K562 (cell line): ENCODE data around the gene LOXL3. TPM values are rescaled to one million over a fixed set of nuclear protein-coding genes. Genes with fewer than 3 reads are reported as not detected.

ENCODE experiments used
- CHD1 ChIP-seq: fragments of 200-600 bp; sonication (generic); IDR thresholded peaks from one replicate; pipeline ENCODE4 v1.6.1; 2012; ENCODE audit warnings: mild to moderate bottlenecking, moderate library complexity, low read length, inconsistent platforms
- NFRKB ChIP-seq: fragments of 450-650 bp; IDR thresholded peaks from 2 replicates; pipeline ENCODE4 v1.6.1; 2016; ENCODE audit warnings: low read depth
- OTX1 ChIP-seq: fragments of 450-650 bp; formaldehyde crosslinking; IDR thresholded peaks from 2 replicates; pipeline ENCODE4 v1.4.0; 2022; ENCODE audit warnings: mild to moderate bottlenecking
- SMAD4 ChIP-seq: fragments of 250-450 bp; sonication (Bioruptor Pico); conservative IDR thresholded peaks from 2 replicates; pipeline ENCODE4 v1.8.0; 2021; ENCODE audit warnings: inconsistent platforms, mild to moderate bottlenecking, moderate library complexity
- TSC22D4 ChIP-seq: fragments of 450-650 bp; IDR thresholded peaks from 2 replicates; pipeline ENCODE4 v1.6.1; 2016; ENCODE audit warnings: missing genetic modification characterization, missing biosample characterization, control low read depth
- ZFP1 ChIP-seq: fragments of 450-650 bp; formaldehyde crosslinking; IDR thresholded peaks from 2 replicates; pipeline ENCODE4 v1.4.0; 2020; ENCODE audit warnings: mild to moderate bottlenecking, mixed read lengths
- ZNF764 ChIP-seq: fragments of 250-450 bp; sonication (Bioruptor Pico); IDR thresholded peaks from 2 replicates; pipeline ENCODE4 v1.4.0; 2020; ENCODE audit warnings: low read depth, mild to moderate bottlenecking, moderate library complexity
- polyA plus RNA-seq, 8 experiments: library from polyadenylated mRNA; depleted of rRNA in 4 of 8; stranded (reverse) in 5 of 8; unstranded in 3 of 8; fragments of >200 nt; fragmentation: Nextera tagmentation in 2 of 8; fragmentation: Illumina TruSeq in 1 of 8; extraction: Ambion mirVana in 2 of 8; extraction: Trizol in 1 of 8; gene quantifications; 2 replicates each; pipeline versions ENCODE4 v1.2.1 to v1.2.3, GENCODE V29; 2011 to 2014; ENCODE audit warnings: inconsistent platforms in 1 of 8, missing spikeins in 1 of 8
- total RNA-seq, 7 experiments: library from RNA; depleted of rRNA in 6 of 7; stranded (reverse); fragments of >200 nt in 6 of 7; fragmentation: Illumina TruSeq in 2 of 7; extraction: Trizol in 2 of 7; gene quantifications; 2 replicates each; pipeline versions ENCODE4 v1.2.1 to v1.2.3, GENCODE V29; 2011 to 2021; ENCODE audit warnings: low replicate concordance in 1 of 7
- TF ChIP-seq, protein P1 (sequence below), 2 experiments: fragments of 450-650 bp in 1 of 2; sonication (generic) in 1 of 2; formaldehyde crosslinking in 1 of 2; IDR thresholded peaks; 2 replicates each; pipeline versions ENCODE4 v1.7.1 to v1.9.0; 2016 to 2022; ENCODE audit warnings: inconsistent platforms in 1 of 2, mild to moderate bottlenecking in 1 of 2, missing genetic modification reagents in 1 of 2
- TF ChIP-seq, protein P2 (sequence below): fragments of 450-650 bp; formaldehyde crosslinking; IDR thresholded peaks from 2 replicates; pipeline ENCODE4 v1.4.0; 2020; ENCODE audit warnings: mild to moderate bottlenecking
- TF ChIP-seq, protein P3 (sequence below): fragments of 250-450 bp; sonication (Bioruptor Pico); IDR thresholded peaks from 2 replicates; pipeline ENCODE4 v1.4.0; 2020; ENCODE audit warnings: borderline replicate concordance
- TF ChIP-seq, protein P4 (sequence below): fragments of 450-650 bp; IDR thresholded peaks from 2 replicates; pipeline ENCODE4 v1.7.0; 2016; ENCODE audit warnings: borderline replicate concordance
- TF ChIP-seq, protein P5 (sequence below): fragments of 250-450 bp; sonication (Bioruptor Pico); IDR thresholded peaks from 2 replicates; pipeline ENCODE4 v1.5.0; 2021

The LOXL3 gene
- total and polyA plus RNA-seq, 9 of the 15 experiments (the other 6 are each of a cell fraction or from before 2014, with no cell fraction given), result 0.22 to 0.99 (median 0.31) TPM

DNA sequence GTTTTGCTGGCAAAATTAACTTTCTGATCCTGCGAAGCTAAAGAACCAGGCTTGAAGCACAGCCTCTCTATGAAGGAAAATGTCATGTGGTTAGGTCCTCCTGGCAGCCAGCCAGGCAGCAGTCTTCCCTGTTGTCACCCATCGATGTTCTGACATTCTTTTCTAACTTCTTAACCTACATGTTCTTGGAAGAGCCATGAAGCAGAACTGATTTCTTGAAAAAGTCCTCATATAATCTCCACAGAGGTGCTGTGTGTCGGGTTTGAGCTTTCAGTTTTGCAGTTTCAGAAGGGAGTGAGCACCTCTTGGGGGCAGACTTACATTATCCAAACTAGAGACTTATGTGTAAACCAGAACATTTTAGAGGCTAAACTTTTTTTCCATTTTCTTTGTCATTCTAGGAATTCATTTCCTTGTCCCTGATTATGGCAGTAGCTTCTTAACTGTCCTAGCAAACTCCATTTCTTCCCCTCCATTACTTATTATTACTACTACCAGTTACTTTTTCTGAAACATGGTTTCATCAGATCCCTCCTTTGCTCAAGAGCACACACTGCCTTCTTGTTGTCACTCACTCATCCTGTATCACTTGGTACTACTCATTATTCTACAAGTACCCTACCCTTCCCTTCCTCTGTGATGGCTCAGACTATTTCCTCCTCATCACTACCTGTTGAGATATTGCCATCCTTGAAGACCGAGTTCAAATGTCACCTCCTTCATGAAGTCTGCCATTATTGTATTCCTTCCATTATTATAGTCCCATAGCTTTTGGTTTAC is 31.9 kb upstream of the LOXL3 start (continued):
- TF ChIP-seq, protein P1, sequence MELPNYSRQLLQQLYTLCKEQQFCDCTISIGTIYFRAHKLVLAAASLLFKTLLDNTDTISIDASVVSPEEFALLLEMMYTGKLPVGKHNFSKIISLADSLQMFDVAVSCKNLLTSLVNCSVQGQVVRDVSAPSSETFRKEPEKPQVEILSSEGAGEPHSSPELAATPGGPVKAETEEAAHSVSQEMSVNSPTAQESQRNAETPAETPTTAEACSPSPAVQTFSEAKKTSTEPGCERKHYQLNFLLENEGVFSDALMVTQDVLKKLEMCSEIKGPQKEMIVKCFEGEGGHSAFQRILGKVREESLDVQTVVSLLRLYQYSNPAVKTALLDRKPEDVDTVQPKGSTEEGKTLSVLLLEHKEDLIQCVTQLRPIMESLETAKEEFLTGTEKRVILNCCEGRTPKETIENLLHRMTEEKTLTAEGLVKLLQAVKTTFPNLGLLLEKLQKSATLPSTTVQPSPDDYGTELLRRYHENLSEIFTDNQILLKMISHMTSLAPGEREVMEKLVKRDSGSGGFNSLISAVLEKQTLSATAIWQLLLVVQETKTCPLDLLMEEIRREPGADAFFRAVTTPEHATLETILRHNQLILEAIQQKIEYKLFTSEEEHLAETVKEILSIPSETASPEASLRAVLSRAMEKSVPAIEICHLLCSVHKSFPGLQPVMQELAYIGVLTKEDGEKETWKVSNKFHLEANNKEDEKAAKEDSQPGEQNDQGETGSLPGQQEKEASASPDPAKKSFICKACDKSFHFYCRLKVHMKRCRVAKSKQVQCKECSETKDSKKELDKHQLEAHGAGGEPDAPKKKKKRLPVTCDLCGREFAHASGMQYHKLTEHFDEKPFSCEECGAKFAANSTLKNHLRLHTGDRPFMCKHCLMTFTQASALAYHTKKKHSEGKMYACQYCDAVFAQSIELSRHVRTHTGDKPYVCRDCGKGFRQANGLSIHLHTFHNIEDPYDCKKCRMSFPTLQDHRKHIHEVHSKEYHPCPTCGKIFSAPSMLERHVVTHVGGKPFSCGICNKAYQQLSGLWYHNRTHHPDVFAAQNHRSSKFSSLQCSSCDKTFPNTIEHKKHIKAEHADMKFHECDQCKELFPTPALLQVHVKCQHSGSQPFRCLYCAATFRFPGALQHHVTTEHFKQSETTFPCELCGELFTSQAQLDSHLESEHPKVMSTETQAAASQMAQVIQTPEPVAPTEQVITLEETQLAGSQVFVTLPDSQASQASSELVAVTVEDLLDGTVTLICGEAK (IDR thresholded peaks at IDR 0.05), result 0 out of 2 replicates have a peak, but pooled peaks have one; percentile 22
- TF ChIP-seq, protein P1 (CRISPR knock-in tag; IDR thresholded peaks at IDR 0.05), result no peak
- TF ChIP-seq SMAD4 (CRISPR knock-in tag), result 0 out of 2 replicates have a peak, but pooled peaks have one; percentile 27
- TF ChIP-seq ZFP1 (CRISPR knock-in tag), result no peak
- TF ChIP-seq, protein P2, sequence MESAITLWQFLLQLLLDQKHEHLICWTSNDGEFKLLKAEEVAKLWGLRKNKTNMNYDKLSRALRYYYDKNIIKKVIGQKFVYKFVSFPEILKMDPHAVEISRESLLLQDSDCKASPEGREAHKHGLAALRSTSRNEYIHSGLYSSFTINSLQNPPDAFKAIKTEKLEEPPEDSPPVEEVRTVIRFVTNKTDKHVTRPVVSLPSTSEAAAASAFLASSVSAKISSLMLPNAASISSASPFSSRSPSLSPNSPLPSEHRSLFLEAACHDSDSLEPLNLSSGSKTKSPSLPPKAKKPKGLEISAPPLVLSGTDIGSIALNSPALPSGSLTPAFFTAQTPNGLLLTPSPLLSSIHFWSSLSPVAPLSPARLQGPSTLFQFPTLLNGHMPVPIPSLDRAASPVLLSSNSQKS (CRISPR knock-in tag), result no peak
- no peak for TF ChIP-seq CHD1
- TF ChIP-seq, protein P3, sequence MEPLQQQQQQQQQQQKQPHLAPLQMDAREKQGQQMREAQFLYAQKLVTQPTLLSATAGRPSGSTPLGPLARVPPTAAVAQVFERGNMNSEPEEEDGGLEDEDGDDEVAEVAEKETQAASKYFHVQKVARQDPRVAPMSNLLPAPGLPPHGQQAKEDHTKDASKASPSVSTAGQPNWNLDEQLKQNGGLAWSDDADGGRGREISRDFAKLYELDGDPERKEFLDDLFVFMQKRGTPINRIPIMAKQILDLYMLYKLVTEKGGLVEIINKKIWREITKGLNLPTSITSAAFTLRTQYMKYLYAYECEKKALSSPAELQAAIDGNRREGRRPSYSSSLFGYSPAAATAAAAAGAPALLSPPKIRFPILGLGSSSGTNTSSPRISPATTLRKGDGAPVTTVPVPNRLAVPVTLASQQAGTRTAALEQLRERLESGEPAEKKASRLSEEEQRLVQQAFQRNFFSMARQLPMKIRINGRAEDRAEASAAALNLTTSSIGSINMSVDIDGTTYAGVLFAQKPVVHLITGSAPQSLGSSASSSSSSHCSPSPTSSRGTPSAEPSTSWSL, result no peak
- TF ChIP-seq, protein P4, sequence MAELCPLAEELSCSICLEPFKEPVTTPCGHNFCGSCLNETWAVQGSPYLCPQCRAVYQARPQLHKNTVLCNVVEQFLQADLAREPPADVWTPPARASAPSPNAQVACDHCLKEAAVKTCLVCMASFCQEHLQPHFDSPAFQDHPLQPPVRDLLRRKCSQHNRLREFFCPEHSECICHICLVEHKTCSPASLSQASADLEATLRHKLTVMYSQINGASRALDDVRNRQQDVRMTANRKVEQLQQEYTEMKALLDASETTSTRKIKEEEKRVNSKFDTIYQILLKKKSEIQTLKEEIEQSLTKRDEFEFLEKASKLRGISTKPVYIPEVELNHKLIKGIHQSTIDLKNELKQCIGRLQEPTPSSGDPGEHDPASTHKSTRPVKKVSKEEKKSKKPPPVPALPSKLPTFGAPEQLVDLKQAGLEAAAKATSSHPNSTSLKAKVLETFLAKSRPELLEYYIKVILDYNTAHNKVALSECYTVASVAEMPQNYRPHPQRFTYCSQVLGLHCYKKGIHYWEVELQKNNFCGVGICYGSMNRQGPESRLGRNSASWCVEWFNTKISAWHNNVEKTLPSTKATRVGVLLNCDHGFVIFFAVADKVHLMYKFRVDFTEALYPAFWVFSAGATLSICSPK, result no peak
- 0 out of 2 replicates have a peak, but pooled peaks have one; percentile 16 for TF ChIP-seq NFRKB
- TF ChIP-seq OTX1 (CRISPR knock-in tag), result no peak
- no peak for TF ChIP-seq ZNF764 (CRISPR knock-in tag)
- no peak for TF ChIP-seq TSC22D4
- TF ChIP-seq, protein P5, sequence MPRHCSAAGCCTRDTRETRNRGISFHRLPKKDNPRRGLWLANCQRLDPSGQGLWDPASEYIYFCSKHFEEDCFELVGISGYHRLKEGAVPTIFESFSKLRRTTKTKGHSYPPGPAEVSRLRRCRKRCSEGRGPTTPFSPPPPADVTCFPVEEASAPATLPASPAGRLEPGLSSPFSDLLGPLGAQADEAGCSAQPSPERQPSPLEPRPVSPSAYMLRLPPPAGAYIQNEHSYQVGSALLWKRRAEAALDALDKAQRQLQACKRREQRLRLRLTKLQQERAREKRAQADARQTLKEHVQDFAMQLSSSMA (CRISPR knock-in tag), result no peak
